Mucosa of gallbladder (tissue), 1 donor: ENCODE results near the gene YWHAG. TPM values are rescaled to one million over a fixed set of nuclear protein-coding genes. Genes with fewer than 3 reads are reported as not detected.

Experiments used
- total RNA-seq: library from RNA; stranded (reverse); gene quantifications from one replicate; pipeline ENCODE4 v1.2.1, GENCODE V29; 2021
- donor health status: DM: no; HTN: no; CAD: no.

Gene YWHAG
- total RNA-seq, 1 donor from 2014 or later, result 95.4 TPM

Other genes starting within 250 kb of the YWHAG start
- 1.6 TPM for gene SRRM3, start 157.1 kb downstream of the YWHAG start, total RNA-seq
- 1,198 TPM for gene HSPB1, start 56.3 kb downstream of the YWHAG start, total RNA-seq
- 0.40 TPM for gene SSC4D, start 50.7 kb upstream of the YWHAG start, total RNA-seq
- 5.6 TPM for gene ZP3, start 66.0 kb upstream of the YWHAG start, total RNA-seq
- 47.4 TPM for gene DTX2, start 102.7 kb upstream of the YWHAG start, total RNA-seq
- gene UPK3B, start 151.6 kb upstream of the YWHAG start, total RNA-seq, result 3.3 TPM
- gene SPDYE16, start 184.3 kb upstream of the YWHAG start, total RNA-seq, result not detected